Activated B cell treated with CpG ODN at 0.5 μM for 24 hours (primary cell): ENCODE results near the gene DOCK3. TPM values are rescaled to one million over a fixed set of nuclear protein-coding genes. Genes with fewer than 3 reads are reported as not detected.

Experiments used
- ATAC-seq: fragments of 200-7000 bp; cut with Tn5 transposase; one replicate; pipeline ENCODE4 v1.10.0; 2021; ENCODE audit warnings: low read depth, mild to moderate bottlenecking, moderate library complexity
- CTCF ChIA-PET: fragments of 350-600 bp; sonication (Branson Sonifier 250); formaldehyde crosslinking; loops from one replicate; lab custom pipeline; 2021; ENCODE audit warnings: antibody characterized with exemption; lab: Charles Lee
- POLR2A ChIA-PET: fragments of 350-600 bp; sonication (Branson Sonifier 250); formaldehyde crosslinking; loops from one replicate; lab custom pipeline; 2021; ENCODE audit warnings: antibody characterized with exemption; lab: Charles Lee
- DNase-seq: peaks from one replicate; pipeline ENCODE4 v3.0.0; 2022
- H3K27ac Mint-ChIP-seq: one replicate; pipeline ENCODE4 v1.8.0; 2020; ENCODE audit warnings: mixed read lengths
- H3K27me3 Mint-ChIP-seq: one replicate; pipeline ENCODE4 v1.8.0; 2021; ENCODE audit warnings: mixed read lengths
- H3K36me3 Mint-ChIP-seq: one replicate; pipeline ENCODE4 v1.8.0; 2021; ENCODE audit warnings: low read depth, mixed read lengths
- H3K4me1 Mint-ChIP-seq: one replicate; pipeline ENCODE4 v1.8.0; 2021; ENCODE audit warnings: mixed read lengths
- H3K4me3 Mint-ChIP-seq: one replicate; pipeline ENCODE4 v1.8.0; 2020; ENCODE audit warnings: mild to moderate bottlenecking, mixed read lengths
- H3K9me3 Mint-ChIP-seq: one replicate; pipeline ENCODE4 v1.8.0; 2020; ENCODE audit warnings: mixed read lengths
- CTCF ChIP-seq: fragments of 200-600 bp; IDR thresholded peaks from one replicate; pipeline ENCODE4 v1.8.0; 2022; ENCODE audit warnings: antibody characterized with exemption, mild to moderate bottlenecking
- intact Hi-C: fragments of 100-400 bp; cut with micrococcal nuclease; formaldehyde crosslinking; loops from one replicate; pipeline ENCODE4 v1.15.1; 2024
- total RNA-seq: library from RNA; stranded (reverse); gene quantifications from 2 replicates; pipeline ENCODE4 v1.2.3, GENCODE V29; 2022

The DOCK3 gene
- total RNA-seq, 1 donor from 2014 or later: 0.04 TPM

GRCh38 chr3:50994537-50994936 is 319.8 kb downstream of the DOCK3 start:
- TF ChIP-seq CTCF: no peak
- H3K4me1 Mint-ChIP-seq: peaks cover 8% of the 10 kb centered on the region
- H3K4me3 Mint-ChIP-seq: no peak overlapping the region
- intact Hi-C loops: no loop called here
- CTCF ChIA-PET: no interaction called here
- H3K36me3 Mint-ChIP-seq: no peaks in the 10 kb centered on the region
- DNase-seq: no peak
- peaks cover 20% of the 10 kb centered on the region for H3K9me3 Mint-ChIP-seq
- POLR2A ChIA-PET: no interaction called here
- ATAC-seq: no peak
- no peak overlapping the region for H3K27ac Mint-ChIP-seq
- H3K27me3 Mint-ChIP-seq: peaks cover 2% of the 10 kb centered on the region

- Mint-ChIP-seq H3K4me3 (no peak overlapping the region), H3K9me3 (peaks cover 14% of the 10 kb centered on the region), H3K4me1 (peaks cover 8% of the 10 kb centered on the region), H3K27ac (no peak overlapping the region), H3K27me3 (peaks cover 2% of the 10 kb centered on the region), H3K36me3 (no peaks in the 10 kb centered on the region)
- ATAC-seq (no peak), DNase-seq (no peak)
- intact Hi-C loops: no loop called here
- TF ChIP-seq CTCF: no peak
- POLR2A ChIA-PET: no interaction called here
- CTCF ChIA-PET: no interaction called here
These were observed 320.5 kb downstream of the DOCK3 start for GRCh38 chr3:50995085-50995824.

- POLR2A ChIA-PET: no interaction called here
- intact Hi-C loops: no loop called here
- Mint-ChIP-seq H3K4me1 (no peaks in the 10 kb centered on the region), H3K27ac (no peak overlapping the region), H3K27me3 (peaks cover 6% of the 10 kb centered on the region), H3K9me3 (no peaks in the 10 kb centered on the region), H3K36me3 (no peaks in the 10 kb centered on the region), H3K4me3 (no peak overlapping the region)
- no peak for ATAC-seq
- CTCF ChIA-PET: no interaction called here
- no peak for TF ChIP-seq CTCF
- no peak for DNase-seq
These were observed 327.8 kb downstream of the DOCK3 start for GRCh38 chr3:51002495-51002894.

- no peaks in the 10 kb centered on the region for H3K36me3 Mint-ChIP-seq
- POLR2A ChIA-PET: no interaction called here
- no peaks in the 10 kb centered on the region for H3K4me1 Mint-ChIP-seq
- DNase-seq (no peak), ATAC-seq (no peak)
- intact Hi-C loops: no loop called here
- peaks cover 6% of the 10 kb centered on the region for H3K27me3 Mint-ChIP-seq
- no peak overlapping the region for H3K27ac Mint-ChIP-seq
- no peak overlapping the region for H3K4me3 Mint-ChIP-seq
- CTCF ChIA-PET: no interaction called here
- no peak for TF ChIP-seq CTCF
- H3K9me3 Mint-ChIP-seq: no peaks in the 10 kb centered on the region
These were observed 329.5 kb downstream of the DOCK3 start for GRCh38 chr3:51004235-51004634.

- Mint-ChIP-seq H3K36me3 (no peaks in the 10 kb centered on the region), H3K4me1 (peaks cover 6% of the 10 kb centered on the region), H3K9me3 (peaks cover 6% of the 10 kb centered on the region), H3K27ac (no peak overlapping the region), H3K4me3 (no peak overlapping the region), H3K27me3 (peaks cover 30% of the 10 kb centered on the region)
- DNase-seq (no peak), ATAC-seq (no peak)
- POLR2A ChIA-PET: no interaction called here
- no peak for TF ChIP-seq CTCF
- intact Hi-C loops: no loop called here
- CTCF ChIA-PET: no interaction called here
These were observed 349.4 kb downstream of the DOCK3 start for GRCh38 chr3:51024121-51024520.
